Keratinocyte (primary cell): ENCODE results near the gene BMP7. TPM values are rescaled to one million over a fixed set of nuclear protein-coding genes. Genes with fewer than 3 reads are reported as not detected.

Experiments
- DNase-seq: peaks from one replicate; pipeline ENCODE4 v3.0.0-alpha.2; 2011; ENCODE audit warnings: low read depth, missing footprints, low spot score
- FAIRE-seq: peaks from 2 replicates; lab custom pipeline; 2011; peaks lifted over from hg19 to GRCh38; lab: Jason Lieb, UNC
- H2AFZ ChIP-seq: 2 replicates; pipeline ENCODE4 v1.6.0; 2012; ENCODE audit warnings: low read length, control low read depth, inconsistent platforms; ENCODE audit not compliant: control insufficient read depth
- H3K27ac ChIP-seq: 2 replicates; pipeline ENCODE4 v1.5.1; 2011; ENCODE audit warnings: low read length; ENCODE audit not compliant: control insufficient read depth, insufficient read depth
- H3K27me3 ChIP-seq: 3 replicates; pipeline ENCODE4 v1.6.0; 2011; ENCODE audit warnings: low read length; ENCODE audit not compliant: control insufficient read depth, insufficient read depth; ENCODE audit errors: extremely low read depth
- H3K36me3 ChIP-seq, 2 experiments: 2 replicates in 1 of 2; 3 replicates in 1 of 2; pipeline ENCODE4 v1.5.1; 2011; ENCODE audit warnings: low read length in 2 of 2, mild to moderate bottlenecking in 1 of 2; ENCODE audit not compliant: control insufficient read depth in 2 of 2, insufficient read depth in 2 of 2; ENCODE audit errors: extremely low read depth in 1 of 2
- H3K4me1 ChIP-seq: 3 replicates; pipeline ENCODE4 v1.5.1; 2011; ENCODE audit warnings: low read length; ENCODE audit not compliant: control insufficient read depth, insufficient read depth; ENCODE audit errors: extremely low read depth
- H3K4me2 ChIP-seq: 3 replicates; pipeline ENCODE4 v1.6.0; 2011; ENCODE audit warnings: low read depth, low read length; ENCODE audit not compliant: control insufficient read depth, insufficient read depth; ENCODE audit errors: extremely low read depth
- H3K4me3 ChIP-seq, 3 experiments: fragments of 200-600 bp in 1 of 3; sonication (generic) in 1 of 3; 2 replicates in 2 of 3; 3 replicates in 1 of 3; pipeline ENCODE4 v1.5.1; 2011 to 2016; ENCODE audit warnings: low read length in 3 of 3, mild to moderate bottlenecking in 3 of 3, control low read depth in 2 of 3, inconsistent platforms in 1 of 3, low read depth in 1 of 3, mixed read lengths in 1 of 3, mixed run types in 1 of 3, moderate library complexity in 1 of 3; ENCODE audit not compliant: control insufficient read depth in 2 of 3, insufficient read depth in 2 of 3; ENCODE audit errors: extremely low read depth in 1 of 3
- H3K79me2 ChIP-seq: 2 replicates; pipeline ENCODE4 v1.6.0; 2012; ENCODE audit warnings: low read length; ENCODE audit not compliant: control insufficient read depth, insufficient read depth
- H3K9ac ChIP-seq: 3 replicates; pipeline ENCODE4 v1.6.0; 2011; ENCODE audit warnings: low read length; ENCODE audit not compliant: control insufficient read depth, insufficient read depth; ENCODE audit errors: extremely low read depth
- H3K9me1 ChIP-seq: 3 replicates; pipeline ENCODE4 v1.6.0; 2011; ENCODE audit warnings: low read length; ENCODE audit not compliant: control insufficient read depth, insufficient read depth; ENCODE audit errors: extremely low read depth
- H3K9me3 ChIP-seq: 2 replicates; pipeline ENCODE4 v1.5.1; 2012; ENCODE audit warnings: low read depth, low read length; ENCODE audit not compliant: control insufficient read depth
- H4K20me1 ChIP-seq: 3 replicates; pipeline ENCODE4 v1.6.0; 2011; ENCODE audit warnings: low read length; ENCODE audit not compliant: control insufficient read depth, insufficient read depth; ENCODE audit errors: extremely low read depth
- CTCF ChIP-seq, 3 experiments: IDR thresholded peaks in 1 of 3; conservative IDR thresholded peaks in 1 of 3; optimal IDR thresholded peaks in 1 of 3; 2 replicates in 2 of 3; 3 replicates in 1 of 3; pipeline versions ENCODE3 to v1.5.1; 2011; ENCODE audit warnings: low read length in 3 of 3, mild to moderate bottlenecking in 3 of 3, moderate library complexity in 2 of 3, control low read depth in 1 of 3, inconsistent platforms in 1 of 3; ENCODE audit not compliant: insufficient read depth in 2 of 3; ENCODE audit errors: extremely low read depth in 1 of 3
- EZH2 ChIP-seq: IDR thresholded peaks from one replicate; pipeline ENCODE4 v1.6.1; 2012; ENCODE audit warnings: inconsistent platforms, mild to moderate bottlenecking, low read length, moderate library complexity
- dilution Hi-C: fragments of 300-500 bp; cut with MboI; formaldehyde crosslinking; loops from one replicate; pipeline ENCODE4 v1.7.0; 2020; ENCODE audit warnings: low sequenced_read_pairs; ENCODE audit not compliant: extremely low pct_ligation_motif_present
- polyA plus RNA-seq, 5 experiments: library from polyadenylated mRNA; depleted of rRNA in 3 of 5; stranded (reverse) in 3 of 5; stranded (forward) in 1 of 5; unstranded in 1 of 5; fragments of >200 nt; gene quantifications; 1 replicate in 1 of 5; 2 replicates in 3 of 5; 3 replicates in 1 of 5; pipeline versions ENCODE4 v1.2.1 to v1.2.3, GENCODE V29; 2011 to 2012; ENCODE audit warnings: missing spikeins in 2 of 5, low read depth in 1 of 5, low replicate concordance in 1 of 5

BMP7 gene
- polyA plus RNA-seq, 1 donor (not counting 4 experiments of a cell fraction or from before 2014, with no cell fraction given): 0.29 TPM

GRCh38 chr20:57169162-57169561, 97.3 kb downstream of the BMP7 start:
- no peaks in the 10 kb centered on the region for H3K9me1 ChIP-seq
- no peaks in the 10 kb centered on the region for H4K20me1 ChIP-seq
- H3K9ac ChIP-seq: no peak overlapping the region
- no peaks in the 10 kb centered on the region for H3K36me3 ChIP-seq
- H3K4me3 ChIP-seq: no peak overlapping the region
- no peaks in the 10 kb centered on the region for H3K79me2 ChIP-seq
- H3K4me2 ChIP-seq: no peak overlapping the region
- TF ChIP-seq CTCF (optimal IDR thresholded peaks at IDR 0.05 in 1 of 3, IDR thresholded peaks at IDR 0.05 in 1 of 3, conservative IDR thresholded peaks at IDR 0.05 in 1 of 3; ENCODE audit: extremely low read depth in 1 of 3, insufficient read depth in 2 of 3, low read length in 3 of 3) (no peak), EZH2 (no peak)
- dilution Hi-C loops: no loop called here
- H3K27ac ChIP-seq: no peak overlapping the region
- H3K4me1 ChIP-seq: no peaks in the 10 kb centered on the region
- DNase-seq (no peak), FAIRE-seq (no peak)
- no peaks in the 10 kb centered on the region for H3K9me3 ChIP-seq
- no peak overlapping the region for H2AFZ ChIP-seq
- H3K27me3 ChIP-seq: peaks cover 4% of the 10 kb centered on the region

GRCh38 chr20:57167971-57168701, 98.3 kb downstream of the BMP7 start:
- no peak overlapping the region for H2AFZ ChIP-seq
- no peak overlapping the region for H3K4me2 ChIP-seq
- H3K9ac ChIP-seq: no peak overlapping the region
- H3K79me2 ChIP-seq: no peaks in the 10 kb centered on the region
- no peaks in the 10 kb centered on the region for H3K9me1 ChIP-seq
- H3K36me3 ChIP-seq: no peaks in the 10 kb centered on the region
- H3K4me3 ChIP-seq: no peak overlapping the region
- peaks cover 4% of the 10 kb centered on the region for H3K27me3 ChIP-seq
- DNase-seq (no peak), FAIRE-seq (no peak)
- no peak for TF ChIP-seq CTCF (optimal IDR thresholded peaks at IDR 0.05 in 1 of 3, IDR thresholded peaks at IDR 0.05 in 1 of 3, conservative IDR thresholded peaks at IDR 0.05 in 1 of 3; ENCODE audit: extremely low read depth in 1 of 3, insufficient read depth in 2 of 3, low read length in 3 of 3)
- TF ChIP-seq EZH2: no peak
- no peak overlapping the region for H3K27ac ChIP-seq
- no peaks in the 10 kb centered on the region for H4K20me1 ChIP-seq
- dilution Hi-C loops: no loop called here
- no peaks in the 10 kb centered on the region for H3K4me1 ChIP-seq
- H3K9me3 ChIP-seq: no peaks in the 10 kb centered on the region
